ENCODE results near the gene NBEA.

GRCh38 chr13:35630551-35631275 is 688.6 kb downstream of the NBEA start:
- TF ChIP-seq ZNF138 (tag by site-specific recombination; IDR thresholded peaks at IDR 0.05; ENCODE audit: borderline replicate concordance) (no peak), PRDM4 (tag by site-specific recombination; IDR thresholded peaks at IDR 0.05) (no peak), WT1 (tag by site-specific recombination; IDR thresholded peaks at IDR 0.05) (no peak), ZBTB44 (tag by site-specific recombination; IDR thresholded peaks at IDR 0.05) (no peak), HOXC10 (CRISPR knock-in tag; IDR thresholded peaks at IDR 0.05) (no peak), ZNF274 (IDR thresholded peaks at IDR 0.05; ENCODE audit: low read length) (no peak), ZNF274 (tag by site-specific recombination; IDR thresholded peaks at IDR 0.05; ENCODE audit: borderline replicate concordance) (no peak), SP2 (tag by site-specific recombination; IDR thresholded peaks at IDR 0.05) (no peak), CTCF (tag by site-specific recombination; IDR thresholded peaks at IDR 0.05) (no peak), HIC1 (tag by site-specific recombination; IDR thresholded peaks at IDR 0.05) (no peak), ZNF146 (tag by site-specific recombination; IDR thresholded peaks at IDR 0.05) (no peak), ZNF239 (tag by site-specific recombination; IDR thresholded peaks at IDR 0.05) (no peak), ZNF394 (tag by site-specific recombination; IDR thresholded peaks at IDR 0.05; ENCODE audit: borderline replicate concordance) (no peak)
